ENCODE results near the gene GPBAR1. TPM values are rescaled to one million over a fixed set of nuclear protein-coding genes. Genes with fewer than 3 reads are reported as not detected.

Gene GPBAR1
- total RNA-seq, 4 donors from 2014 or later, result 0.26 to 1.3 (median 0.31) TPM; not detected in 1

- intact Hi-C loops (cut with DNase I), result no loop called here
- peaks cover 18 to 68% (median 21%) of the 10 kb centered on the region in 3 donors for H3K4me1 ChIP-seq
- H3K27ac ChIP-seq, result no peak overlapping the region
These were observed 4.8 kb downstream of the GPBAR1 start for GRCh38 chr2:218265626-218266025.

DNA sequence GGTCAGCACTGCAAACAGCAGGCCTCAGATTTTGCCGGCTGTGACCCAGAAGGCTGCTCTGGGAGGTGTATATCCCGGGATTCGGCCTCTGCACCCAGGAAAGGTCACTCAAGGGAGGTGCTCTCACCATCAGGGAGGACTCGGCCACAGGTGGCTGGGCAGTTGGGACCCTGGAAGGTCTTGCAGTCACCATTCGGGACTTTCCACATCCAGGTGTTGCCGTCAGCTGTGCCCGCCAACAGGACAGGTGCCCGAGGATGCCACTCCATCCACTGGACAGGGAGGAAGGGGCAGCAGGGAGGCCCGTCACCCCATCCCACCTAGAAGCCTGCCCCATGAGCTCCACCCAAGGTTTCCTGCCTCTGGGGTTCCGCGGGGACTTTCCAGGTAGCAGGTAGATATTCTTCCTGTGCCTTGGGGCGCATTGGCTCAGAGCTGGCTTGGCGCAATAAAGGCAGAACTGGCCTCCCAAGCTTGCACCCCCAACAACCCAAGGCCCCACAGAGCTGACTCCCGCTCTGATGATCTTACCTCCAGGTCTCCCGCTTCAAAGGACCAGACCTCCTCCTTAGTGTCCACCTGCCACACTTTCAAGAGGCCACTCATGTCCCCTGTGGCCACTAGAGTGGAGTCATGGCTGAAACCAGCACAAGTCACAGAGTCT, 5.6 kb downstream of the GPBAR1 start:
- intact Hi-C loops (cut with DNase I), result no loop called here

More at GRCh38 chr2:218265626-218266025, 4.8 kb downstream of the GPBAR1 start:
- no peak for TF ChIP-seq CTCF (IDR thresholded peaks at IDR 0.05)
- no peak for TF ChIP-seq POLR2A (IDR thresholded peaks at IDR 0.05)
- Histone ChIP-seq H3K9me3 (no peaks in the 10 kb centered on the region), H3K27me3 (no peaks in the 10 kb centered on the region), H3K36me3 (peaks cover 33 to 63% (median 34%) of the 10 kb centered on the region in 3 donors), H3K4me3 (no peak overlapping the region)
- 88% methylated on average over 8 of the region's 8 CpGs; no CpG with 5 or more reads in 1 of the 2 donors for WGBS, 2 donors
- DNase-seq, result no peak

GRCh38 chr2:218267259-218267658, 6.4 kb downstream of the GPBAR1 start:
- intact Hi-C loops (cut with DNase I), result no loop called here
- 94 to 100% methylated on average over 6 of the region's 6 CpGs for WGBS, 2 donors

More for the DNA sequence above, 5.6 kb downstream of the GPBAR1 start:
- no peaks in the 10 kb centered on the region for H3K27me3 ChIP-seq
- 85 to 91% methylated on average over 4 to 8 of the region's 15 CpGs for WGBS, 2 donors
- H3K9me3 ChIP-seq, result no peaks in the 10 kb centered on the region
- H3K27ac ChIP-seq, result no peak overlapping the region
- peaks cover 16 to 68% (median 20%) of the 10 kb centered on the region in 3 donors for H3K4me1 ChIP-seq
- H3K36me3 ChIP-seq, result peaks cover 33 to 63% (median 34%) of the 10 kb centered on the region in 3 donors
- TF ChIP-seq CTCF (IDR thresholded peaks at IDR 0.05), result no peak
- TF ChIP-seq POLR2A (IDR thresholded peaks at IDR 0.05), result no peak
- DNase-seq, result no peak
- H3K4me3 ChIP-seq, result no peak overlapping the region

DNA sequence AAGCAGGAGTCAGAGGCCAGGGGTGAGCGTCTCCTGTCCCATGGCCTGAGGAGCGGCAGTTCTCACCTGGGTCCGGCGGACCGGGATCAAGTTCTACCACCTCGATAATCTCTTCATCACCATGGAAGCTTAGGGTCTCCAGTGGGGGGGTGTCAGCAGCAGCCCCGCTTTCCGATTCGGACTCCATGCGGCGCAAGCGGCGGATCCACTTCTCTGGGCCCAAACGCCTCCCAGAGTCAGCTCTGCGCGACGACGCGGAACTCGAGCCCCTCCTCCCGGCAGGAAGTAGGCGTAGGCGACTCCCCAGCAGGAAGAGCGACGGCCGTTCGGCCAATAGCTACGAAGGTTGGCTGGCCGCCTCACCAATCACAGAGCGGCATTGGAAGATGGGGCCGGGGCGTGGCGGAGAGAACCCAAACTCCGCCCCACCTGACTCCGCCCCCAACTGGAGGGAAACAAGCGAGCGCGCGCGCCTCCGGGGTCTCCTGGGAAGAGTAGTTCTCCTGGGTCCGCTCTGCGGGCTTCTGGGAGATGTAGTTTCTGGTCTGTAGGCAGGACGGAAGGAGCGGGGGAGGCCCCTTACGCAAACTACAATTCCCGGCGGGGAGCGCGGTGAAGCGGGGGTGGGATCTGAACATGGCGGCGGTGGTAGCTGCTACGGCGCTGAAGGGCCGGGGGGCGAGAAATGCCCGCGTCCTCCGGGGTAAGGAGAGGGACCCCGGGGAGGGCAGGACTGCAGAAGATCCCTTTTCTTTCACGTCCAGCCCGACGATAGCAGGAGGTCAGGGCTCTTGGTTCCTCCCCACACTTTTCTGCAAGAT, 9.3 kb downstream of the GPBAR1 start, which contains the start of the genes AAMP and PNKD:
TSS of gene AAMP (minus strand) at position 238 of the 821 bp plus-strand sequence. CDS start at position 187, 51 bp downstream.
TSS of gene PNKD (plus strand) at position 620 of the 821 bp plus-strand sequence. CDS start at position 637, 17 bp downstream.
- H3K4me1 ChIP-seq, result peaks cover 29 to 78% (median 38%) of the 10 kb centered on the region in 3 donors
- no peaks in the 10 kb centered on the region for H3K9me3 ChIP-seq
- DNase-seq, result peak; percentile 99
- intact Hi-C loops (cut with DNase I), result loop anchor here (5.0 kb wide), 1 partner anchor 127 kb away; the partner anchor contains the start of gene CTDSP1
- no peaks in the 10 kb centered on the region for H3K27me3 ChIP-seq
- TF ChIP-seq CTCF (IDR thresholded peaks at IDR 0.05) (peak in 1 of 6 experiments; percentile 46), POLR2A (IDR thresholded peaks at IDR 0.05) (peak in 3 of 4 donors; percentile 39 to 78 (median 60))
- H3K36me3 ChIP-seq, result peaks cover 33 to 51% (median 36%) of the 10 kb centered on the region in 3 donors
- peak within 1 kb of the TSS; percentile 71 to 92 (median 74) for H3K4me3 ChIP-seq
- H3K27ac ChIP-seq, result peak within 1 kb of the TSS; percentile 84 to 93 (median 88)
- WGBS, 2 donors, result 0% methylated on average over 10 to 20 of the region's 64 CpGs

More at GRCh38 chr2:218267259-218267658, 6.4 kb downstream of the GPBAR1 start:
- DNase-seq, result no peak
- Histone ChIP-seq H3K36me3 (peaks cover 33 to 60% (median 34%) of the 10 kb centered on the region in 3 donors), H3K27me3 (no peaks in the 10 kb centered on the region), H3K4me3 (no peak overlapping the region), H3K27ac (no peak overlapping the region), H3K9me3 (no peaks in the 10 kb centered on the region), H3K4me1 (peaks cover 20 to 68% (median 25%) of the 10 kb centered on the region in 3 donors)
- TF ChIP-seq CTCF (IDR thresholded peaks at IDR 0.05) (no peak), POLR2A (IDR thresholded peaks at IDR 0.05) (no peak)

Measured in esophagus squamous epithelium (tissue), 5 donors.